ENCODE results near the gene GREB1.

The GREB1 gene

GRCh38 chr2:11509657-11510360 lies 24.0 kb upstream of the GREB1 start:
- no peak for TF ChIP-seq CTCF (conservative IDR thresholded peaks at IDR 0.05; ENCODE audit: low read depth, low read length)
- DNase-seq (ENCODE audit: low read depth), result no peak
- no peak overlapping the region for H3K4me3 ChIP-seq (ENCODE audit: low read length)

- no peak for TF ChIP-seq CTCF (conservative IDR thresholded peaks at IDR 0.05; ENCODE audit: low read depth, low read length)
- no peak overlapping the region for H3K4me3 ChIP-seq (ENCODE audit: low read length)
- DNase-seq (ENCODE audit: low read depth), result no peak
Observed at GRCh38 chr2:11512431-11512830, 21.4 kb upstream of the GREB1 start.

- no peak for TF ChIP-seq CTCF (conservative IDR thresholded peaks at IDR 0.05; ENCODE audit: low read depth, low read length)
- DNase-seq (ENCODE audit: low read depth), result no peak
- no peak overlapping the region for H3K4me3 ChIP-seq (ENCODE audit: low read length)
Observed at GRCh38 chr2:11513319-11513718, 20.5 kb upstream of the GREB1 start.

- no peak overlapping the region for H3K4me3 ChIP-seq (ENCODE audit: low read length)
- TF ChIP-seq CTCF (conservative IDR thresholded peaks at IDR 0.05; ENCODE audit: low read depth, low read length), result no peak
- no peak for DNase-seq (ENCODE audit: low read depth)
Observed at GRCh38 chr2:11514081-11514730, 19.6 kb upstream of the GREB1 start.

- no peak for DNase-seq (ENCODE audit: low read depth)
- no peak overlapping the region for H3K4me3 ChIP-seq (ENCODE audit: low read length)
- no peak for TF ChIP-seq CTCF (conservative IDR thresholded peaks at IDR 0.05; ENCODE audit: low read depth, low read length)
Observed at GRCh38 chr2:11514904-11515303, 18.9 kb upstream of the GREB1 start.

- no peak overlapping the region for H3K4me3 ChIP-seq (ENCODE audit: low read length)
- no peak for TF ChIP-seq CTCF (conservative IDR thresholded peaks at IDR 0.05; ENCODE audit: low read depth, low read length)
- no peak for DNase-seq (ENCODE audit: low read depth)
Observed at GRCh38 chr2:11515490-11515981, 18.3 kb upstream of the GREB1 start.

All from retinal pigment epithelial cell (primary cell).